Vagina (tissue), 2 donors: ENCODE data around the gene RYR2. TPM values are rescaled to one million over a fixed set of nuclear protein-coding genes. Genes with fewer than 3 reads are reported as not detected.
"Not testable (repeated sequence)": the region's sequence is repeated elsewhere in the genome, so short reads cannot be mapped to it uniquely, and the experiment has no call there.

Experiments used
- DNase-seq, 2 donors: peaks; one replicate each; pipeline ENCODE4 v3.0.0-alpha.2; 2017; ENCODE audit errors: extremely low spot score in 2 of 2
- H3K27ac ChIP-seq: fragments of 200-600 bp; sonication (generic); one replicate; pipeline ENCODE4 v1.5.1; 2019
- H3K27me3 ChIP-seq: fragments of 200-600 bp; sonication (generic); one replicate; pipeline ENCODE4 v1.5.1; 2019
- H3K36me3 ChIP-seq, 2 donors: fragments of 200-600 bp; sonication (generic); one replicate each; pipeline ENCODE4 v1.5.1; 2017 to 2019
- H3K4me1 ChIP-seq: fragments of 200-600 bp; sonication (generic); one replicate; pipeline ENCODE4 v1.5.1; 2019
- H3K4me3 ChIP-seq, 2 donors: fragments of 200-600 bp; sonication (generic); 1 replicate in 1 of 2; 2 replicates in 1 of 2; pipeline ENCODE4 v1.5.1; 2016 to 2019
- H3K9me3 ChIP-seq: fragments of 200-600 bp; sonication (generic); one replicate; pipeline ENCODE4 v1.5.1; 2019
- CTCF ChIP-seq, 3 experiments: fragments of 450-650 bp in 2 of 3; fragments of 200-600 bp in 1 of 3; sonication (generic) in 1 of 3; IDR thresholded peaks; one replicate each; pipeline ENCODE4 v1.5.1; 2017 to 2019; ENCODE audit warnings: antibody characterized with exemption in 3 of 3, mild to moderate bottlenecking in 2 of 3, moderate library complexity in 2 of 3
- POLR2A ChIP-seq, 2 donors: fragments of 450-650 bp; IDR thresholded peaks; one replicate each; pipeline ENCODE4 v1.6.1; 2017; ENCODE audit warnings: antibody characterized with exemption in 2 of 2, mild to moderate bottlenecking in 2 of 2, moderate library complexity in 2 of 2
- POLR2AphosphoS5 ChIP-seq, 2 donors: sonication (generic); formaldehyde crosslinking; IDR thresholded peaks; one replicate each; pipeline ENCODE4 v1.9.0; 2017; ENCODE audit warnings: antibody characterized with exemption in 2 of 2, mild to moderate bottlenecking in 2 of 2, low read depth in 1 of 2; ENCODE audit not compliant: insufficient read depth in 1 of 2
- intact Hi-C: fragments of 100-400 bp; cut with DNase I; formaldehyde crosslinking; loops from one replicate; pipeline ENCODE4 v1.15.1; 2023
- total RNA-seq: library from RNA; depleted of rRNA; stranded (reverse); fragments of >200 nt; gene quantifications from one replicate; pipeline ENCODE4 v1.2.3, GENCODE V29; 2016

Gene RYR2
- total RNA-seq, 1 donor from 2014 or later: 1.5 TPM

GRCh38 chr1:237841485-237841884 lies 799.5 kb downstream of the RYR2 start:
- Histone ChIP-seq H3K9me3 (no peaks in the 10 kb centered on the region), H3K4me3 (no peak overlapping the region), H3K27ac (no peak overlapping the region), H3K27me3 (no peaks in the 10 kb centered on the region), H3K4me1 (no peaks in the 10 kb centered on the region), H3K36me3 (no peaks in the 10 kb centered on the region)
- no peak for DNase-seq
- intact Hi-C loops: no loop called here
- TF ChIP-seq POLR2AphosphoS5 (IDR thresholded peaks at IDR 0.05; ENCODE audit: insufficient read depth in 1 of 2, low read depth in 1 of 2) (no peak), POLR2A (IDR thresholded peaks at IDR 0.05) (no peak), CTCF (IDR thresholded peaks at IDR 0.05) (no peak)

- H3K36me3 ChIP-seq, H3K27ac ChIP-seq, DNase-seq, intact Hi-C loops, H3K4me3 ChIP-seq, H3K27me3 ChIP-seq, H3K4me1 ChIP-seq, H3K9me3 ChIP-seq: not testable (repeated sequence)
Measured at GRCh38 chr1:237843516-237843915, 801.5 kb downstream of the RYR2 start.

- Histone ChIP-seq H3K4me3 (no peak overlapping the region), H3K27me3 (no peaks in the 10 kb centered on the region), H3K4me1 (no peaks in the 10 kb centered on the region), H3K36me3 (no peaks in the 10 kb centered on the region), H3K9me3 (no peaks in the 10 kb centered on the region), H3K27ac (no peak overlapping the region)
- intact Hi-C loops: no loop called here
- TF ChIP-seq POLR2A (IDR thresholded peaks at IDR 0.05) (no peak), CTCF (IDR thresholded peaks at IDR 0.05) (peak in 1 of 3 experiments; percentile 5)
- no peak for DNase-seq
Measured at GRCh38 chr1:237851210-237851845, 809.3 kb downstream of the RYR2 start.

- Histone ChIP-seq H3K4me1 (no peaks in the 10 kb centered on the region), H3K27ac (no peak overlapping the region), H3K36me3 (no peaks in the 10 kb centered on the region), H3K9me3 (no peaks in the 10 kb centered on the region), H3K27me3 (no peaks in the 10 kb centered on the region), H3K4me3 (no peak overlapping the region)
- no peak for DNase-seq
- intact Hi-C loops: no loop called here
- no peak for TF ChIP-seq CTCF (IDR thresholded peaks at IDR 0.05)
- TF ChIP-seq POLR2AphosphoS5 (IDR thresholded peaks at IDR 0.05; ENCODE audit: insufficient read depth in 1 of 2, low read depth in 1 of 2): no peak
- TF ChIP-seq POLR2A (IDR thresholded peaks at IDR 0.05): no peak
Measured at GRCh38 chr1:237852342-237852741, 810.4 kb downstream of the RYR2 start.

- no peak overlapping the region for H3K4me3 ChIP-seq
- H3K36me3 ChIP-seq: no peaks in the 10 kb centered on the region
- H3K4me1 ChIP-seq: no peaks in the 10 kb centered on the region
- no peak for DNase-seq
- no peak overlapping the region for H3K27ac ChIP-seq
- intact Hi-C loops: no loop called here
- no peaks in the 10 kb centered on the region for H3K27me3 ChIP-seq
- TF ChIP-seq POLR2AphosphoS5 (IDR thresholded peaks at IDR 0.05; ENCODE audit: insufficient read depth in 1 of 2, low read depth in 1 of 2) (no peak), CTCF (IDR thresholded peaks at IDR 0.05) (no peak), POLR2A (IDR thresholded peaks at IDR 0.05) (no peak)
- no peaks in the 10 kb centered on the region for H3K9me3 ChIP-seq
Measured at GRCh38 chr1:237857455-237857854, 815.5 kb downstream of the RYR2 start.
